Heart left ventricle (tissue), 16 donors: ENCODE results near the gene CDC23. TPM values are rescaled to one million over a fixed set of nuclear protein-coding genes. Genes with fewer than 3 reads are reported as not detected.
A peak's percentile ranks its signal among the peaks of the same experiment; 100 is the strongest.

Source experiments
- ATAC-seq, 4 donors: fragments of 200-7000 bp; cut with Tn5 transposase; one replicate each; pipeline ENCODE4 v1.9.1; 2020 to 2022; ENCODE audit warnings: moderate library complexity in 4 of 4, mild to moderate bottlenecking in 3 of 4, moderate number of reproducible peaks in 1 of 4
- DNase-seq, 5 donors: peaks; one replicate each; pipeline ENCODE4 v3.0.0-alpha.2; 2020
- H3K27ac ChIP-seq, 12 donors: fragments of 200-600 bp; sonication (generic) in 4 of 12; one replicate each; pipeline versions ENCODE4 v1.5.0 to v1.8.0; 2016 to 2022; ENCODE audit warnings: mild to moderate bottlenecking in 2 of 12
- H3K27me3 ChIP-seq, 9 donors: fragments of 200-600 bp; sonication (generic) in 2 of 9; one replicate each; pipeline versions ENCODE4 v1.5.1 to v1.8.0; 2016 to 2022; ENCODE audit warnings: mild to moderate bottlenecking in 3 of 9
- H3K36me3 ChIP-seq, 9 donors: fragments of 200-600 bp; sonication (generic) in 2 of 9; one replicate each; pipeline versions ENCODE4 v1.5.0 to v1.8.0; 2018 to 2022; ENCODE audit warnings: mild to moderate bottlenecking in 2 of 9
- H3K4me1 ChIP-seq, 12 donors: fragments of 200-600 bp; sonication (generic) in 4 of 12; one replicate each; pipeline versions ENCODE4 v1.5.0 to v1.8.0; 2016 to 2022; ENCODE audit warnings: mild to moderate bottlenecking in 3 of 12
- H3K4me3 ChIP-seq, 12 donors: fragments of 200-600 bp; sonication (generic) in 4 of 12; one replicate each; pipeline versions ENCODE4 v1.5.0 to v1.8.0; 2017 to 2022; ENCODE audit warnings: mild to moderate bottlenecking in 9 of 12, moderate library complexity in 4 of 12
- H3K9me3 ChIP-seq, 12 donors: fragments of 200-600 bp; sonication (generic) in 4 of 12; one replicate each; pipeline versions ENCODE4 v1.5.0 to v1.8.0; 2016 to 2022; ENCODE audit warnings: mild to moderate bottlenecking in 1 of 12
- POLR2A ChIP-seq, 2 donors: fragments of 450-650 bp; IDR thresholded peaks; one replicate each; pipeline ENCODE4 v1.6.1; 2017; ENCODE audit warnings: antibody characterized with exemption in 2 of 2, mild to moderate bottlenecking in 2 of 2, moderate library complexity in 2 of 2
- WGBS, 4 donors: extraction: QIAGEN DNeasy Blood & Tissue Kit in 2 of 4; methylation state at CpG; one replicate each; pipeline versions ENCODE4 v1.1.5 to v1.1.7; 2013 to 2018; 5-methylcytosine and 5-hydroxymethylcytosine counted together
- intact Hi-C, 10 donors: fragments of 100-400 bp; cut with DNase I; formaldehyde crosslinking; loops; one replicate each; pipeline versions ENCODE4 v1.11.1 to v1.14.2; 2022
- polyA plus RNA-seq, 2 donors: library from polyadenylated mRNA; stranded (reverse); fragments of 200-250 nt; gene quantifications; one replicate each; pipeline ENCODE4 v1.2.3, GENCODE V29; 2013
- total RNA-seq, 9 donors: library from RNA; depleted of rRNA in 2 of 9; stranded (reverse); fragments of >200 nt in 2 of 9; fragmentation: NEBNext Ultra II Directional in 3 of 9; extraction: Animal tissue kit (Norgen Biotek cat#: 25700) in 3 of 9; gene quantifications; one replicate each; pipeline versions ENCODE4 v1.1.0 to v1.2.4, GENCODE V29; 2016 to 2023
- TF ChIP-seq, protein P1 (sequence below), 12 donors: fragments of 200-600 bp; sonication (generic) in 4 of 12; IDR thresholded peaks; one replicate each; pipeline versions ENCODE4 v1.5.0 to v1.8.0; 2018 to 2022; ENCODE audit warnings: antibody characterized with exemption in 12 of 12, mild to moderate bottlenecking in 5 of 12
- donor health status: ischemic (EF 13 %, LVEDD 7.1; RV severe dilation, severe dysfunction).
- donor health status: healthy with polysubstance abuse.
- donor health status: DM: no; HTN: yes; CAD: no.
- donor health status: DM: no; HTN: no; CAD: no.
- donor health status: ischemic (EF 25% LVEDD 6.9; RV normal size, moderate dysfunction).
- donor health status: ischemic (EF 25% LVEDD 5.7; RV mildly dilated, moderate dysfunction).
- donor health status: healthy.
- donor health status: DM: yes; HTN: yes; CAD: no.
- donor health status: ischemic (EF 35%, LVEDD 5.7; RV mildly dilated, moderate dysfunction).
- donor health status: nonischemic (EF 11% LVEDD 7.7; RV severe dilation, severe dysfunction).
- donor health status: DM: yes; HTN: yes; CAD: no.
- donor health status: PGD.
- donor health status: ischemic (EF 29% LVEDD 5.4; RV normal size, mild dysfunction).
- donor health status: nonischemic (EF 23%, LVEDD 6.1; RV moderate dilation, normal function).

CDC23 gene
- total and polyA plus RNA-seq, 11 donors = 10.1 to 25.6 (median 17.2) TPM

- Histone ChIP-seq H3K27me3 (peaks cover 0 to 23% (median 0%) of the 10 kb centered on the region in 9 donors), H3K27ac (no peak overlapping the region), H3K9me3 (no peaks in the 10 kb centered on the region), H3K4me3 (no peak overlapping the region), H3K36me3 (no peaks in the 10 kb centered on the region), H3K4me1 (peaks cover 0 to 16% (median 7%) of the 10 kb centered on the region in 12 donors)
- no peak for ATAC-seq
- no peak for DNase-seq
- TF ChIP-seq POLR2A (IDR thresholded peaks at IDR 0.05) = no peak
- TF ChIP-seq, protein P1, sequence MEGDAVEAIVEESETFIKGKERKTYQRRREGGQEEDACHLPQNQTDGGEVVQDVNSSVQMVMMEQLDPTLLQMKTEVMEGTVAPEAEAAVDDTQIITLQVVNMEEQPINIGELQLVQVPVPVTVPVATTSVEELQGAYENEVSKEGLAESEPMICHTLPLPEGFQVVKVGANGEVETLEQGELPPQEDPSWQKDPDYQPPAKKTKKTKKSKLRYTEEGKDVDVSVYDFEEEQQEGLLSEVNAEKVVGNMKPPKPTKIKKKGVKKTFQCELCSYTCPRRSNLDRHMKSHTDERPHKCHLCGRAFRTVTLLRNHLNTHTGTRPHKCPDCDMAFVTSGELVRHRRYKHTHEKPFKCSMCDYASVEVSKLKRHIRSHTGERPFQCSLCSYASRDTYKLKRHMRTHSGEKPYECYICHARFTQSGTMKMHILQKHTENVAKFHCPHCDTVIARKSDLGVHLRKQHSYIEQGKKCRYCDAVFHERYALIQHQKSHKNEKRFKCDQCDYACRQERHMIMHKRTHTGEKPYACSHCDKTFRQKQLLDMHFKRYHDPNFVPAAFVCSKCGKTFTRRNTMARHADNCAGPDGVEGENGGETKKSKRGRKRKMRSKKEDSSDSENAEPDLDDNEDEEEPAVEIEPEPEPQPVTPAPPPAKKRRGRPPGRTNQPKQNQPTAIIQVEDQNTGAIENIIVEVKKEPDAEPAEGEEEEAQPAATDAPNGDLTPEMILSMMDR (IDR thresholded peaks at IDR 0.05) = no peak
- intact Hi-C loops = no loop called here
- WGBS, 4 donors = 85 to 95% (median 91%) methylated on average over 1 of the region's 1 CpG
Measured at GRCh38 chr5:138238034-138238433, 24.9 kb upstream of the CDC23 start.

DNA sequence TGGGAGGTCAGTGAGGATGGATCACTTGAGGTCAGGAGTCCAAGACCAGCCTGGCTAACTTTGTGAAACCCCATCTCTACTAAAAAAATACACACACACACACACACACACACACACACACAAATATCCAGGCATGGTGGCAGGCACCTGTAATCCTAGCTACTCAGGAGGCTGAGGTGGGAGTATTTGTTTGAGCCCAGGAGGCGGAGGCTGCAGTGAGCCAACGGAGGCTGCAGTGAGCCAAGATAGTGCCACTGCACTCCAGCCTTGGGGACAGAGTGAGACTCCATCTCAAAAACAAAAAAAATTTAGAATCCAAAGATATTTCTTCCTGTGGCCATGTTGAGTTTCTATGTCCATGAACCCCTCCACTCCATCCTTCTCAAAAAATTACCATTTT is 21.5 kb upstream of the CDC23 start:
- no peak overlapping the region for H3K4me3 ChIP-seq
- intact Hi-C loops = no loop called here
- peaks cover 0 to 11% (median 0%) of the 10 kb centered on the region in 9 donors for H3K27me3 ChIP-seq
- H3K27ac ChIP-seq = no peak overlapping the region
- H3K4me1 ChIP-seq = peaks cover 0 to 17% (median 6%) of the 10 kb centered on the region in 12 donors
- WGBS, 4 donors = 83 to 91% (median 87%) methylated on average over 2 of the region's 2 CpGs
- no peak for ATAC-seq
- DNase-seq = no peak
- TF ChIP-seq, protein P1 (IDR thresholded peaks at IDR 0.05) = no peak
- TF ChIP-seq POLR2A (IDR thresholded peaks at IDR 0.05) = no peak
- no peaks in the 10 kb centered on the region for H3K9me3 ChIP-seq
- no peaks in the 10 kb centered on the region for H3K36me3 ChIP-seq

GRCh38 chr5:138233280-138233679 is 20.2 kb upstream of the CDC23 start:
- H3K4me1 ChIP-seq = peaks cover 0 to 18% (median 6%) of the 10 kb centered on the region in 12 donors
- TF ChIP-seq POLR2A (IDR thresholded peaks at IDR 0.05) = no peak
- TF ChIP-seq, protein P1 (IDR thresholded peaks at IDR 0.05) = no peak
- no peak for DNase-seq
- no peak for ATAC-seq
- WGBS, 4 donors = 75 to 85% (median 78%) methylated on average over 2 of the region's 2 CpGs
- no peaks in the 10 kb centered on the region for H3K36me3 ChIP-seq
- no peak overlapping the region for H3K4me3 ChIP-seq
- H3K9me3 ChIP-seq = no peaks in the 10 kb centered on the region
- H3K27me3 ChIP-seq = no peaks in the 10 kb centered on the region
- no peak overlapping the region for H3K27ac ChIP-seq
- intact Hi-C loops = no loop called here

- peaks cover 0 to 18% (median 6%) of the 10 kb centered on the region in 12 donors for H3K4me1 ChIP-seq
- H3K36me3 ChIP-seq = no peaks in the 10 kb centered on the region
- no peak overlapping the region for H3K4me3 ChIP-seq
- no peak for TF ChIP-seq POLR2A (IDR thresholded peaks at IDR 0.05)
- TF ChIP-seq, protein P1 (IDR thresholded peaks at IDR 0.05) = no peak
- peak overlapping the region in 9 of 12 donors; percentile 36 to 75 (median 60) for H3K27ac ChIP-seq
- intact Hi-C loops = no loop called here
- peaks cover 0 to 12% (median 2%) of the 10 kb centered on the region in 12 donors for H3K9me3 ChIP-seq
- ATAC-seq = peak; percentile 35 to 74 (median 52)
- H3K27me3 ChIP-seq = no peaks in the 10 kb centered on the region
- DNase-seq = peak in 2 of 5 donors; percentile 13 to 34
- WGBS, 4 donors = 32 to 43% (median 33%) methylated on average over 7 of the region's 7 CpGs
Measured at GRCh38 chr5:138230981-138231589, 18.0 kb upstream of the CDC23 start.
